ENCODE data around the gene UQCC5.

The UQCC5 gene

GRCh38 chr3:52554026-52554755 is 17.8 kb downstream of the UQCC5 start:
- no peak for DNase-seq (ENCODE audit: extremely low read depth, low read depth)
- no peak for TF ChIP-seq CTCF (IDR thresholded peaks at IDR 0.05; ENCODE audit: low read depth, low read length, missing control alignments)
- no peak overlapping the region for H3K4me3 ChIP-seq (replicated peaks; ENCODE audit: low read depth, low read length)

GRCh38 chr3:52555056-52555455 is 18.7 kb downstream of the UQCC5 start:
- TF ChIP-seq CTCF (IDR thresholded peaks at IDR 0.05; ENCODE audit: low read depth, low read length, missing control alignments), result no peak
- no peak overlapping the region for H3K4me3 ChIP-seq (replicated peaks; ENCODE audit: low read depth, low read length)
- DNase-seq (ENCODE audit: extremely low read depth, low read depth), result no peak

- no peak overlapping the region for H3K4me3 ChIP-seq (replicated peaks; ENCODE audit: low read depth, low read length)
- no peak for DNase-seq (ENCODE audit: extremely low read depth, low read depth)
- no peak for TF ChIP-seq CTCF (IDR thresholded peaks at IDR 0.05; ENCODE audit: low read depth, low read length, missing control alignments)
Observed at GRCh38 chr3:52557011-52557960, 20.9 kb downstream of the UQCC5 start.

GRCh38 chr3:52558436-52558835 is 22.0 kb downstream of the UQCC5 start:
- H3K4me3 ChIP-seq (replicated peaks; ENCODE audit: low read depth, low read length), result no peak overlapping the region
- no peak for DNase-seq (ENCODE audit: extremely low read depth, low read depth)
- no peak for TF ChIP-seq CTCF (IDR thresholded peaks at IDR 0.05; ENCODE audit: low read depth, low read length, missing control alignments)

- no peak overlapping the region for H3K4me3 ChIP-seq (replicated peaks; ENCODE audit: low read depth, low read length)
- TF ChIP-seq CTCF (IDR thresholded peaks at IDR 0.05; ENCODE audit: low read depth, low read length, missing control alignments), result no peak
- no peak for DNase-seq (ENCODE audit: extremely low read depth, low read depth)
Observed at GRCh38 chr3:52561028-52561747, 24.8 kb downstream of the UQCC5 start.

- no peak overlapping the region for H3K4me3 ChIP-seq (replicated peaks; ENCODE audit: low read depth, low read length)
- no peak for TF ChIP-seq CTCF (IDR thresholded peaks at IDR 0.05; ENCODE audit: low read depth, low read length, missing control alignments)
- DNase-seq (ENCODE audit: extremely low read depth, low read depth), result no peak
Observed at GRCh38 chr3:52563984-52564383, 27.6 kb downstream of the UQCC5 start.

Measured in HFF-Myc (cell line).